A673 (cell line): ENCODE measurements around the gene DHDH. TPM values are rescaled to one million over a fixed set of nuclear protein-coding genes. Genes with fewer than 3 reads are reported as not detected.

Experiments used
- BruUV-seq: library from RNA; stranded (reverse); fragments of 400-500 nt; replicated peaks from 2 replicates; lab custom pipeline; 2021; lab: Mats Ljungman, UMichigan
- CTCF ChIA-PET: fragments of 300-600 bp; sonication (Branson Sonifier 250); formaldehyde crosslinking; loops from one replicate; lab custom pipeline; 2022; ENCODE audit warnings: antibody characterized with exemption; lab: Charles Lee
- POLR2A ChIA-PET: fragments of 300-600 bp; sonication (Branson Sonifier 250); formaldehyde crosslinking; loops from one replicate; lab custom pipeline; 2022; ENCODE audit warnings: antibody characterized with exemption; ENCODE audit not compliant: low non-redundant PET; lab: Charles Lee
- DNase-seq: peaks from one replicate; pipeline ENCODE4 v3.0.0-alpha.2; 2015; ENCODE audit warnings: low spot score
- H3K27ac ChIP-seq: fragments of 200-600 bp; sonication (generic); 2 replicates; pipeline ENCODE4 v1.5.1; 2016; ENCODE audit warnings: mixed run types, low read depth, mild to moderate bottlenecking, mixed read lengths, antibody characterized with exemption, low read length; ENCODE audit not compliant: poor library complexity, severe bottlenecking
- H3K27me3 ChIP-seq: fragments of 200-600 bp; sonication (generic); replicated peaks from 2 replicates; pipeline ENCODE4 v1.6.1; 2017; ENCODE audit warnings: mixed run types, low read depth, mild to moderate bottlenecking, mixed read lengths, antibody characterized with exemption, low read length; ENCODE audit not compliant: insufficient read depth, poor library complexity
- H3K36me3 ChIP-seq: fragments of 200-600 bp; sonication (generic); 2 replicates; pipeline ENCODE4 v1.6.1; 2016; ENCODE audit warnings: mixed run types, mild to moderate bottlenecking, mixed read lengths, antibody characterized with exemption, low read length; ENCODE audit not compliant: insufficient read depth, poor library complexity, severe bottlenecking
- H3K4me1 ChIP-seq: fragments of 200-600 bp; sonication (generic); 2 replicates; pipeline ENCODE4 v1.6.1; 2017; ENCODE audit warnings: mixed run types, mild to moderate bottlenecking, mixed read lengths, antibody characterized with exemption, low read length; ENCODE audit not compliant: insufficient read depth, poor library complexity, severe bottlenecking
- H3K4me3 ChIP-seq: fragments of 200-600 bp; sonication (generic); 2 replicates; pipeline ENCODE4 v1.5.1; 2016; ENCODE audit warnings: low read depth, mixed run types, mild to moderate bottlenecking, mixed read lengths, low read length; ENCODE audit not compliant: poor library complexity, severe bottlenecking
- H3K9me3 ChIP-seq: fragments of 200-600 bp; sonication (generic); 2 replicates; pipeline ENCODE4 v1.6.1; 2016; ENCODE audit warnings: mixed run types, low read depth, mild to moderate bottlenecking, mixed read lengths, antibody characterized with exemption, low read length; ENCODE audit not compliant: poor library complexity, severe bottlenecking
- CTCF ChIP-seq: fragments of 300-800, 200-600 bp; sonication (generic); conservative IDR thresholded peaks from 2 replicates; pipeline ENCODE4 v1.5.1; 2017; ENCODE audit warnings: low read depth, mild to moderate bottlenecking, antibody characterized with exemption, low read length, moderate library complexity, mixed read lengths
- EZH2 ChIP-seq: fragments of 200-600 bp; sonication (generic); IDR thresholded peaks from 2 replicates; pipeline ENCODE4 v1.6.1; 2017; ENCODE audit warnings: borderline replicate concordance, low read depth, mild to moderate bottlenecking, mixed read lengths, antibody characterized with exemption, low read length; ENCODE audit not compliant: poor library complexity, severe bottlenecking
- intact Hi-C: fragments of 100-400 bp; cut with micrococcal nuclease; formaldehyde crosslinking; loops from one replicate; pipeline ENCODE4 v1.10.0; 2022; ENCODE audit not compliant: unreplicated experiment
- total RNA-seq: library from RNA; stranded (reverse); gene quantifications from 2 replicates; pipeline ENCODE4 v1.2.3, GENCODE V29; 2021

Gene DHDH
- total RNA-seq, 1 experiment from 2014 or later, result not detected

- intact Hi-C loops, result loop anchor here (5.0 kb wide), 1 partner anchor 221 kb away; no protein-coding TSS in a partner anchor
- peaks cover 18% of the 10 kb centered on the region for H3K36me3 ChIP-seq
- peak overlapping the region; percentile 85 for H3K27ac ChIP-seq
- no peaks in the 10 kb centered on the region for H3K27me3 ChIP-seq
- POLR2A ChIA-PET, result no interaction called here
- CTCF ChIA-PET, result no interaction called here
- H3K9me3 ChIP-seq, result no peaks in the 10 kb centered on the region
- no peak for TF ChIP-seq EZH2
- TF ChIP-seq CTCF, result no peak
- H3K4me1 ChIP-seq, result peaks cover 14% of the 10 kb centered on the region
- H3K4me3 ChIP-seq, result peak overlapping the region; percentile 79
- DNase-seq, result no peak
- BruUV-seq, result no TSS peak
Measured at GRCh38 chr19:48991011-48991609, 57.6 kb downstream of the DHDH start.

- H3K27ac ChIP-seq, result peak overlapping the region; percentile 85
- peaks cover 14% of the 10 kb centered on the region for H3K36me3 ChIP-seq
- H3K9me3 ChIP-seq, result no peaks in the 10 kb centered on the region
- ChIA-PET CTCF (interaction anchor here (2.1 kb wide), 1 partner anchor 21 kb away, joined by 14 read pairs; no protein-coding TSS in a partner anchor), POLR2A (interaction anchor here (0.6 to 0.8 kb wide), 2 partner anchors 37 to 207 kb away, joined by 3 to 4 read pairs; no protein-coding TSS in a partner anchor)
- peak overlapping the region; percentile 79 for H3K4me3 ChIP-seq
- no TSS peak for BruUV-seq
- H3K27me3 ChIP-seq, result no peaks in the 10 kb centered on the region
- TF ChIP-seq CTCF, result no peak
- no peak for TF ChIP-seq EZH2
- peak; percentile 68 for DNase-seq
- H3K4me1 ChIP-seq, result peaks cover 14% of the 10 kb centered on the region
- intact Hi-C loops, result loop anchor here (5.0 kb wide), 1 partner anchor 220 kb away; no protein-coding TSS in a partner anchor
Measured at GRCh38 chr19:48991873-48992580, 58.5 kb downstream of the DHDH start.

- CTCF ChIA-PET, result interaction anchor here (0.6 to 2.1 kb wide), 4 partner anchors 9 to 381 kb away, joined by 3 to 14 read pairs (median 6); partner anchors contain the start of gene NUCB1
Measured at GRCh38 chr19:48992581-48993174, 59.2 kb downstream of the DHDH start.

More at GRCh38 chr19:48992581-48993174, 59.2 kb downstream of the DHDH start:
- no peak for DNase-seq
- TF ChIP-seq EZH2, result no peak
- TF ChIP-seq CTCF, result no peak
- no peaks in the 10 kb centered on the region for H3K9me3 ChIP-seq
- intact Hi-C loops, result loop anchor here (5.0 kb wide), 1 partner anchor 220 kb away; no protein-coding TSS in a partner anchor
- no peaks in the 10 kb centered on the region for H3K27me3 ChIP-seq
- H3K27ac ChIP-seq, result peak overlapping the region; percentile 85
- BruUV-seq, result no TSS peak
- H3K4me1 ChIP-seq, result peaks cover 14% of the 10 kb centered on the region
- POLR2A ChIA-PET, result interaction anchor here (0.6 to 0.8 kb wide), 2 partner anchors 38 to 206 kb away, joined by 3 to 4 read pairs; no protein-coding TSS in a partner anchor
- H3K36me3 ChIP-seq, result peaks cover 14% of the 10 kb centered on the region
- H3K4me3 ChIP-seq, result peak overlapping the region; percentile 79
